GM18498 (cell line): ENCODE data around the gene SLC25A51.
A peak's percentile ranks its signal among the peaks of the same experiment; 100 is the strongest.
"Not testable (repeated sequence)": the region's sequence is repeated elsewhere in the genome, so short reads cannot be mapped to it uniquely, and the experiment has no call there.

ENCODE experiments used
- ATAC-seq: cut with Tn5 transposase; IDR thresholded peaks from one replicate; pipeline ENCODE4 v1.9.1; 2021; ENCODE audit warnings: mild to moderate bottlenecking, moderate library complexity; ENCODE audit not compliant: unreplicated experiment

The SLC25A51 gene

DNA sequence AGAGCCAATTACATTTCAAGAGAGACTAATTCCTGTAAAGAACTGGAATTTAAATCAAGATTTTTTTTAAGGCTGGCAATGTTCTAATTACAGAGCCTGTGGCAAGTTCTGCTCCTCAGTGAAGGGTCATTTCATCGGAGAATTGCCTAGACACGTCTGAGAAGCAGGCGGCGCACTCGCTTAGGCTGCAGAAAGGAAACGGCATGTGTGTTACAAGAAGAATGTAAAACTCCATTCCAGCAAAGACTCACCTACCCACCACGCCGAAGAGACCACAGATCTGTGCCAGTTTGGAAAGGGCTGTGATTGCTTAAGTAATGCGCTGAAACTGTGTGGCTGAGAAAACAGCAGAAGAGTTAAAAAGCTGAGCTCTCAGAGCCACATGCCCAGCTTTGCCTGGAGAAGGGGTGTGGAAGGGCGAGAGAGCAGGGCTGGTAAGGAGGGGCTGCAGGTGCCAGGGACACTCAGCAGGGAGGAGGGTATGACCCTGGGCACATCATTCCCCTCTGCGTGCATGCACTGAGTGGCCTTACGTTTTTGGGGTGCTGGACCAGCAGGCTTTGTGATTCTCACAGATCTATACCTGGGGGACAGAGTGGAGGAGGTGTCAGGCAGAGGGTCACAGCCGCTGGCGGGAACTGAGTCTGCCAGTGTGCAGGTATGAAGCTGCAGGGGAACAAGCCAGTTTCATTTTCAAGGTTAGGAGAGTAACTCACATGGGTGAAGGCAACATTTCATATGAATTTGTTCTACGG lies 17.8 kb upstream of the SLC25A51 start:
- no peak for ATAC-seq

DNA sequence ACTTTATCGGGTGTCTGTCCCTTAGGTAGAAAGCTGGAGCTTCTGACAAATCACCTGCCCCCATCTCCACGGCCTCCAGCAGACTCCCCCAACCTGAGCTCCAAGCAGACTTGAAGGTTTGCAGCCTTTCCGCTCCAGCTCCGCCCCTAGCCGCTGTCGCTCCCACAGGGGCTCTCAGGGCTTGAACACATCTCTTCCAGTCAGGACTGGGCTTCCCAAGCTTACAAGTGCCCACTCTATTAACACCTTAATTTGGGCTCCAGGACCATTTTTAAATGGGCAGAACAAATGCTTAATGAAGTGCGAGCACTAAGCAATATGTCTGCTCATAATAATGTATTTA lies 17.2 kb upstream of the SLC25A51 start:
- ATAC-seq, result no peak

DNA sequence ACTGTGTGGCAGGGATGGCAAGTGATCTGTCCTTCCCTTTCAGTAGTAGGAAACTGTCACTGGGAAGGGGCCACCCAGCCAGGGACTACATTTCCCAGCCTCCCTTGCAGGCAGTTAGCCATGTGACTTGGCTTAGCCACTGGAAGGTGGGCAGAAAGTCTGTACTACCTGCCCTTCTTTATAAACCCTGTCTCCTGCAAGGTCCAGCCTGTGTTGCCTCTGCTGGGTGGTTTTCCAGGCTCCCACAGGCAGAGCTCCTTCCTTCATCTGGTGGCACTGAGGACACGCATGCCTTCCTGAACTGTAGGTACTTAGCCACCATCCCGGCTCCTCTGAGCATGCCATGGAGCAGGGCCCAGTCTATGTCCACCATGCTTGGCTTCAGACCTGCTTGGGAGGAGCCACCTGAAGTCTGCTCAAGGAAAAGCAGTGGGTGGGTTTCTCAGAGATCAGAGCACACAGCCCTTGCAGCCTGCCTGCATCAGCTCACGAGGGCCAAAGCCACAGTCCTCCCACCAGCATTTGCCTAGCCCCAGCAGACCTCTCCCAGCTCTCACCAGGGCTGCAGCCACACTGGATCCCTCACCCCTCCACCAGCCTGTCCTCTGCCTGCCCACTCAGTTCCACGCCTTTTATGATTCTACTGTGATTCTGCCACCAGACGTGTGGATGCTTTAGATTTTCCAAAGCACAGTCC lies 16.7 kb upstream of the SLC25A51 start:
- ATAC-seq, result no peak

- ATAC-seq, result no peak
Observed at GRCh38 chr9:37919956-37920335, 16.0 kb upstream of the SLC25A51 start.

DNA sequence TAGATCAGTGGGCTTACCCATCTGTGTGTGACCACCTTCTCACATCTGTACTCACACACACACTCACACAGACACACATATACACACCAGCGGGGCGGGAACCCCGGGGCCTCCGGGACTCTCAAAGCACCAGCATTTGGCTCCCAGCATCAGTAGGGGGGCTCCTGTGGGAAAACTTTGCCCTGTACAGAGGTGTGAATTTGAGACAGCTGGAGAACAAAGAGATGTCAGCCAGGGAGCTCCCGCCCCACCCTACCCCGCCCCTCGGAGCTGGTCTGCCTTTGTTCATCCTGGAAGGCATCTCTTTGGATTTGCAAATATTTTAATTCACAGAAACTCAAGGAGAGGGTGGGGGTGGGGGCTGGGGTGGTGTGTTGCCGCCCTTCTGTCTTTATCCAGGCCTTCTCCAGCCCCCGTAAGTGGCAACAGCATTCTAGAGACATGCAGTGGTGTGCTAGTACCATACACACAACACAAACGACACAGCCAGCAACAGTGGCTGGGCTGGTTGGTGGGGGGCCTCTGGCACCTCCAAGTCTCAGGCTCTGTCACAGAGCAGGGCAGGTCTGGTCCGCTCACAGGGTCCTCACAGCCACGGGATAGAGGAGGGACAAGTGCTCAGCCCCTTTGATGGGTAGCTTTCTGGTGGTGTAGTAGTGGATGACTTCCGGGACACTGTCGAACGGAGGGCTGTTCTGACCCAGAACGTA lies 15.5 kb upstream of the SLC25A51 start:
- ATAC-seq, result no peak

- ATAC-seq, result no peak
Observed at GRCh38 chr9:37918665-37919170, 14.8 kb upstream of the SLC25A51 start.

DNA sequence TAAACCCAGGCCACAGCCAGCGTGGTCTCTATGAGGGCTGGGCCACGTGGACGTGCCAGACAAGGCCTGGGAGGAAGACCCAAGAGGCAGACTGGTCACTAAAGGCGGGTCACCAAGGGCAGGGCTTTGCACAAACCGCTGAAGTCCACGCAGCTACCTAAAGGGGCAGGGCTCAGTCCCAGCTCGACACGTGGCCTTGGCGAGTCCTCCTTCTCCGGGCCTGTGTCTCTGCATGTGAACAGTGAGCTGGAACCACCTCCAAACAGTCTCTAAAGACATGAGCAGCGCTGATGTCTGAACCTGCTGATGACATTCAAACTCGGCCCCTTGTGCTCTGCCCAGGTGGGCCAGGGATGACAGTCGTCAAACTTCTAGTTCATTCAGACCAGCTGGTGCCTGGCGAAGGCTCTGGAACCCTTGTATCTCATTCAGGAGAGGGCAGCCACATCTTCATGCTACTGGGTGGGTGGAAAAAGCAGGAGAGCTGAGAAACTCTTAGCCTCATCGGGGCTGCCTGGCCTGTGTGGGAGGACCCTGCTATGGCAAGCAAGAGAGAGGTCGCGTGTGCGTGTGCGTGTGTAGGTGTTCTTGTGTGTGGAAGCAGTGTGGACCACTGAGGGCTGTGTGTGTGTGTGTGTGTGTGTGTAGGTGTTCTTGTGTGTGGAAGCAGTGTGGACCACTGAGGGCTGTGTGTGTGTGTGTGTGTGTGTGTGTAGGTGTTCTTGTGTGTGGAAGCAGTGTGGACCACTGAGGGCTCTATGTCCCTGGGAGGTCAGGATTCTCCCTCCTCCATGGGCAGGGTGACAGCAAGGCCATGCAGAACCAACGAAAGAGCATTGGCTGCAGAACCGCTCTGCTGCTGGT lies 14.1 kb upstream of the SLC25A51 start:
- no peak for ATAC-seq

GRCh38 chr9:37917313-37917731 lies 13.4 kb upstream of the SLC25A51 start:
- no peak for ATAC-seq

GRCh38 chr9:37916471-37917312 lies 12.8 kb upstream of the SLC25A51 start:
- ATAC-seq, result no peak

DNA sequence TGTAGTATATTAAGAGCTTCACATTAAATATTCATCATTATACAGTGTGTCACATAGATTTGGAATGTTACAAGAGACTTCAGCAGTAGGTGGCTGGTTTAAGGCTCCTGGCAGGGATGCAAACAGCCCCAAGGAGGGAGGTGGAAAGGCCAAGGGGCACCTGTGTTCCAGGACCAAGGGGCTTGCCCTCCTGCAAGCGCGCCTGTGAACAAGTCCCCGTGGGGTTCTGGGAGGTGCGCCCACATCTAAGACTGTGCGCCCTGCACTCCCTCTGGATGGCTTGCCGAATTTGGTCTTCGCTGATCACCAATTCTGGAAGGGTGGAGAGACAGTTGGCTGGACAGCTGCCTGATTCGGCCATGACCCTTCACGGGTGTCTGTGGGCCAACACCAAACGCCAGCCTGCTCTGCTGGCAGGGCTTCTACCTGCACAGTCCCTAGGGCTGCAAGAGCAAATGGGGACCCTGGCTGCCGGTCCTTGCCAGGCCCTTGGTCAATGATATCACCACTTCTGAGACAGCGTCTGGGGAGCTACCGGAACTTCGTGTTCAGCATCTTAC lies 12.1 kb upstream of the SLC25A51 start:
- ATAC-seq, result no peak

DNA sequence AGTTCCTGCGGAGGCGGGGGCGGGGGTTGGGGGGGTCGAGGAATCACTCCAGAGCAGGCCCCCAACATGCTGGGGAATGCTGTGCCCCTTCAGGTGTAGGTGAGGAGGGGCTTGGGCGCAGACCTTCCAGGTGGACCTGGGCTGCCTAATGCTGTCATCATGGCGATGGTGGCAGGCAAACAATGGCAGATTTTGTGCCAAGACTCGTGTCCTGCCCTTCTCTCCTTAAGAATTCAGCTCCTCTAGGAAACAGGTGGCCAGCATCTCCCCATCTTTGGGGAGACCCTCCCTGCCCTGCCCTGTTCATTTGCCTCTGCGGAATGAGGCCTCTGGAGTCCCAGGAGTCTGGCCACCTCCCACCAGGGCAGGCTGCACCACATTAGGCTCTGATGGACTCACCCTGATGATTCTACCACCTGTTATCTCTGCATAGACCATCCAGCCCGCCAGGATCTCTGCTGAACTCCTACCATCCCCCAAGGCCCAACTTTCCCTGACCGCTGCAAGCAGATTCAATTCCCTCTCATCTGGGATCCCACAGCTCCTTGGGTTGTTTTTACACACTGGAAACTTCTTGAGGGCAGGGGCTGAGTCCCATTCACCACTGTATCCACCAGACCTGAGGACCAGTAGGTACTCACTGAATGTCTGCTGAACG lies 10.9 kb upstream of the SLC25A51 start:
- no peak for ATAC-seq

DNA sequence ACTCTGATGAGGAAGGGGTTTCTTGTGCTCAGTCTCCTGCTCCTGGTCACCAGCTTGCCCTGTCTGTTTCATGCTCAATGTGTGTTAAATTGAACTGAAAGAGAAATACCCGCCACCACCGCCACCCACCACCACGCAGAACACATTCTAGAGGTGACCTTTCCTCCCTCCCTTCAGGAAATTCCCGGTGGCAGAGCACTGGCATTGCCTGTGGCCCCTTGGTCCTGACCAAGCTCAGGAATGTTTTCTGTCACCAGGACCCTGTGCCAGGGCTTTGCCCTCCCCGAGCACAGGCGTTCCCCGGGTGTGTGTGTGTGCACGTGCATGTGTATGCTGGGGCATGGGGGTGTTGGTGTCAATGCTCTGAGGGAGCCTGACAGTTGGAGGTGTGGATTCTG lies 10.2 kb upstream of the SLC25A51 start:
- no peak for ATAC-seq

GRCh38 chr9:37913480-37914153 lies 9.7 kb upstream of the SLC25A51 start:
- peak; percentile 73 for ATAC-seq

DNA sequence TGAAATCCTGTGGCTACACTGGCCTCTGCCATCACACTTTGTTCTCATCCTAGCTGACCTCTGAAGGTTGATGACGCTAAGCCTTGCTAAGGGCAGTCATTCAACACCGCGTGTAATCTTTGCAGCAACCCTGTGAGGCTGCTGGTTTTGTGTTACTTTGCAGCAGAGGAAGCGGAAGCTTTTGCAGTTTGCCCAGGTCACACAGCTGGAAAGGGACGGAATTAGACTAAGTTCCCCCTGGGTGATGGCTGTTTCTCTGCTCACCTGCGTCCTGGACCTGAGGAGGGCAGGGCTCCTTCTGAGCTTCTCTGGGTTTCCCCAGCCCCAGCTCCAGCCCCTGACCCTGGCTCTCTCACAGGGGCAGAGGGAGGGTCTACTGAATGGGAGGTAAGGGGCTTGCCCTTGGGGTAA lies 7.3 kb upstream of the SLC25A51 start:
- ATAC-seq, result no peak

- no peak for ATAC-seq
Observed at GRCh38 chr9:37910271-37910670, 6.3 kb upstream of the SLC25A51 start.

GRCh38 chr9:37909836-37910235 lies 5.9 kb upstream of the SLC25A51 start:
- ATAC-seq, result not testable (repeated sequence)

GRCh38 chr9:37909326-37909725 lies 5.4 kb upstream of the SLC25A51 start:
- ATAC-seq, result no peak

DNA sequence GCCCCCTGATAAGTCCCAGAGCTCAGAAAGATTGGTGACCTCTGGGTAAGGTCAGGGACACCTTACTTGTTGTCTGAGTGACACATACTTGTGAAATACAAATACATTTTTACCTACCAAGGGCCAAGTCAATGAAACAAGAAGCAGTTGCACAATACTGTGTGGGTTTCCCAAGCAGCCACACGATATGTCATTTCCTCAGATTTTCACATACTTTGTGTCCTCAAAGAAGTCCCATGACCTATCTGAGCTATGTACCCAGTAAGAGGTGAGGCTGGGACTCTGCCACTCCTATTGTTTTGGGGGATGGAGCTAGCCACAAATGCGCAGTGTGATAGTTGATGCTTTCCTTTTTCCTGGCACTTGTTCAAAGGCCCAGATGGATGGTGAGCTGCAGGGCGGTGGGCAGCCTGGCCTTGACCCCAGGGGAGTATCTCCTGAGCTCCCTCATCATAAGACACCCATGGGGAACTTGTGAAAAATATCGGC lies 4.8 kb upstream of the SLC25A51 start:
- no peak for ATAC-seq
